ENCODE results near the gene DHX35.

DNA sequence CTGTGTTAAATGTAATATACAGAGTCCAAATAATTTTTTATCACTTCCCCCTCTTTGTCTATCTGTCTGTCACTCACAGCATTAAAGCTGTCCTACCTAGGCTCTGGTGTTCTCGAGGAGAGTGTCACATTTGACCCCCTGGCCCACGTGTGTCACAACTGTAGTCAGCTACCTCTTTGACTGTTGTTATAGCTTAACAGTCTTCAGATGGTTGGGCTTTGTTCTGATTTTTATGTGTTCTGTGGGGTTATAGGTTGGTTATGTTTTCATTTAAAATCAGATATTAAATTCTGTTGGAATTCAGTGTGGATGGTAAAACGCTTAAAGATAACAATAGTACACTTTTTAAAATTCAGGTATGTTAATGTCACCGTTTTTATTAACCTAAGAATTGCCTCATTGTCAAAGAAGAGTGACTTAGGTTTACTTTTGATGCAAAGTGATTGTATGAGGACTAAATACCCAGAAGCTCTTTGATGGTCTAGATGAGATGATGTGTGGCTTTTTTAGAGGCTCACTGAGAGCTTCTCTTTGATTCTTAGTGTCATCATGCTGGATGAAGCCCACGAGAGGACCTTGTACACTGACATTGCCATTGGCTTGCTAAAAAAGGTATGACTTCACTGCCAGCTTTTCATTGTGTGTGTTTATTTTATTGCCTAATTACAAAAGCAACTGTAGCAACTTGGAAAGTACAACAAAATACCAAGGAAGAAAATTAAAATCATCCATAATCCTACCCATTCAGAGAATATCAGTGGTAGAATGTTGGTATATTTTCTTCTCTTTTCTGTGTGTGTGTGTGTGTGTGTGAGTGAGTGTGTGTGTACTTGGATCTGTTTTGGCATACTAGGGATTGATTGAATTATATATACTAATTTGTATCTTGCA lies 29.9 kb downstream of the DHX35 start:
- no peak for TF ChIP-seq EP300 (IDR thresholded peaks at IDR 0.05)
- TF ChIP-seq, protein P1, sequence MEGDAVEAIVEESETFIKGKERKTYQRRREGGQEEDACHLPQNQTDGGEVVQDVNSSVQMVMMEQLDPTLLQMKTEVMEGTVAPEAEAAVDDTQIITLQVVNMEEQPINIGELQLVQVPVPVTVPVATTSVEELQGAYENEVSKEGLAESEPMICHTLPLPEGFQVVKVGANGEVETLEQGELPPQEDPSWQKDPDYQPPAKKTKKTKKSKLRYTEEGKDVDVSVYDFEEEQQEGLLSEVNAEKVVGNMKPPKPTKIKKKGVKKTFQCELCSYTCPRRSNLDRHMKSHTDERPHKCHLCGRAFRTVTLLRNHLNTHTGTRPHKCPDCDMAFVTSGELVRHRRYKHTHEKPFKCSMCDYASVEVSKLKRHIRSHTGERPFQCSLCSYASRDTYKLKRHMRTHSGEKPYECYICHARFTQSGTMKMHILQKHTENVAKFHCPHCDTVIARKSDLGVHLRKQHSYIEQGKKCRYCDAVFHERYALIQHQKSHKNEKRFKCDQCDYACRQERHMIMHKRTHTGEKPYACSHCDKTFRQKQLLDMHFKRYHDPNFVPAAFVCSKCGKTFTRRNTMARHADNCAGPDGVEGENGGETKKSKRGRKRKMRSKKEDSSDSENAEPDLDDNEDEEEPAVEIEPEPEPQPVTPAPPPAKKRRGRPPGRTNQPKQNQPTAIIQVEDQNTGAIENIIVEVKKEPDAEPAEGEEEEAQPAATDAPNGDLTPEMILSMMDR (IDR thresholded peaks at IDR 0.05), result no peak

All from stomach (tissue), 4 donors.